ENCODE results near the gene ARAP3. TPM values are rescaled to one million over a fixed set of nuclear protein-coding genes. Genes with fewer than 3 reads are reported as not detected.

ARAP3 gene
- total RNA-seq, 1 donor from 2014 or later = 17.4 TPM

GRCh38 chr5:141672071-141672840 is 9.8 kb downstream of the ARAP3 start:
- H3K27ac Mint-ChIP-seq (ENCODE audit: unreplicated experiment) = no peak overlapping the region
- Histone ChIP-seq H3K4me3 (ENCODE audit: insufficient read depth, low read depth, low read length) (no peak overlapping the region), H3K4me1 (ENCODE audit: insufficient read depth, low read length) (peaks cover 11% of the 10 kb centered on the region), H4K20me1 (ENCODE audit: insufficient read depth, low read length) (no peaks in the 10 kb centered on the region), H3K79me2 (ENCODE audit: insufficient read depth, low read length) (no peaks in the 10 kb centered on the region), H3K27ac (ENCODE audit: low read depth, low read length) (no peak overlapping the region), H2AFZ (ENCODE audit: low read depth, low read length) (no peak overlapping the region), H3K36me3 (ENCODE audit: insufficient read depth, low read length) (peaks cover 4% of the 10 kb centered on the region), H3K9me3 (ENCODE audit: insufficient read depth, low read depth, low read length) (no peaks in the 10 kb centered on the region), H3K9ac (ENCODE audit: low read length) (no peak overlapping the region), H3K27me3 (ENCODE audit: insufficient read depth, low read length) (no peaks in the 10 kb centered on the region), H3K4me2 (ENCODE audit: low read length) (no peak overlapping the region)
- H3K36me3 Mint-ChIP-seq (ENCODE audit: low read depth, unreplicated experiment) = peaks cover 15% of the 10 kb centered on the region
- DNase-seq (ENCODE audit: low read depth) (no peak), FAIRE-seq (no peak)
- H3K4me3 Mint-ChIP-seq (ENCODE audit: unreplicated experiment) = no peak overlapping the region
- no peaks in the 10 kb centered on the region for H3K9me3 Mint-ChIP-seq (ENCODE audit: unreplicated experiment)
- peaks cover 11% of the 10 kb centered on the region for H3K4me1 Mint-ChIP-seq (ENCODE audit: low read depth, unreplicated experiment)
- no peak for TF ChIP-seq EZH2 (IDR thresholded peaks at IDR 0.05; ENCODE audit: insufficient read depth, low read length)
- no peak for TF ChIP-seq CTCF (IDR thresholded peaks at IDR 0.05; ENCODE audit: insufficient read depth, low read depth, low read length)
- no peaks in the 10 kb centered on the region for H3K27me3 Mint-ChIP-seq (ENCODE audit: low read depth, unreplicated experiment)

GRCh38 chr5:141669520-141669919 is 12.5 kb downstream of the ARAP3 start:
- H3K9me3 Mint-ChIP-seq (ENCODE audit: unreplicated experiment) = no peaks in the 10 kb centered on the region
- TF ChIP-seq CTCF (IDR thresholded peaks at IDR 0.05; ENCODE audit: insufficient read depth, low read depth, low read length) = no peak
- no peak for TF ChIP-seq EZH2 (IDR thresholded peaks at IDR 0.05; ENCODE audit: insufficient read depth, low read length)
- no peak overlapping the region for H3K27ac Mint-ChIP-seq (ENCODE audit: unreplicated experiment)

More at GRCh38 chr5:141669520-141669919, 12.5 kb downstream of the ARAP3 start:
- Histone ChIP-seq H3K4me3 (ENCODE audit: insufficient read depth, low read depth, low read length) (no peak overlapping the region), H2AFZ (ENCODE audit: low read depth, low read length) (no peak overlapping the region), H3K4me1 (ENCODE audit: insufficient read depth, low read length) (peaks cover 11% of the 10 kb centered on the region), H3K9ac (ENCODE audit: low read length) (peak overlapping the region; percentile 56), H3K9me3 (ENCODE audit: insufficient read depth, low read depth, low read length) (no peaks in the 10 kb centered on the region), H3K27me3 (ENCODE audit: insufficient read depth, low read length) (no peaks in the 10 kb centered on the region), H3K79me2 (ENCODE audit: insufficient read depth, low read length) (no peaks in the 10 kb centered on the region), H3K27ac (ENCODE audit: low read depth, low read length) (peak overlapping the region; percentile 59), H4K20me1 (ENCODE audit: insufficient read depth, low read length) (no peaks in the 10 kb centered on the region), H3K36me3 (ENCODE audit: insufficient read depth, low read length) (peaks cover 4% of the 10 kb centered on the region), H3K4me2 (ENCODE audit: low read length) (no peak overlapping the region)
- H3K4me1 Mint-ChIP-seq (ENCODE audit: low read depth, unreplicated experiment) = peaks cover 11% of the 10 kb centered on the region
- FAIRE-seq = no peak
- no peaks in the 10 kb centered on the region for H3K27me3 Mint-ChIP-seq (ENCODE audit: low read depth, unreplicated experiment)
- no peak overlapping the region for H3K4me3 Mint-ChIP-seq (ENCODE audit: unreplicated experiment)
- peaks cover 14% of the 10 kb centered on the region for H3K36me3 Mint-ChIP-seq (ENCODE audit: low read depth, unreplicated experiment)
- no peak for DNase-seq (ENCODE audit: low read depth)
